HG03025 (cell line): Measurements from ENCODE around the gene SMIM35.
"Not testable (repeated sequence)": the region's sequence is repeated elsewhere in the genome, so short reads cannot be mapped to it uniquely, and the experiment has no call there.

Experiments used
- ATAC-seq: cut with Tn5 transposase; IDR thresholded peaks from one replicate; pipeline ENCODE4 v1.9.1; 2021; ENCODE audit warnings: mild to moderate bottlenecking, moderate library complexity; ENCODE audit not compliant: unreplicated experiment, low FRiP score

SMIM35 gene

DNA sequence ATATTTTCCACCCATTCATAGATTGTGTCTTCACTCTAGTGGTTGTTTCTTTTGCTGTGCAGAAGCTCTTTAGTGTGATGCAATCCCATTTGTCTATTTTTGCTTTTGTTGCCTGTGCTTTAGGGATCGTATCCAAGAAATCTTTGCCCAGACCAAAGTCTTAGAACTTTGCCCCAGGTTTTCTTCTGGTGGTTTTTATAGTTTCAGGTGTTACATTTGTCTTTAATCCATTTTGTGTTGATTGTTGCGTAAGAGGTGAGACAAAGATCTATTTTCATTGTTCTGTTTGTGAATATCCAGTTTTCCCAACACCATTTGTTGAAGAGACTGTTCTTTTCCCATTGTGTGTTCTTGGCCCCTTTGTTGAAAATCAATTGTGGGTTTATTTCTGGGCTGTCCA lies 94.1 kb downstream of the SMIM35 start:
- ATAC-seq, result no peak

DNA sequence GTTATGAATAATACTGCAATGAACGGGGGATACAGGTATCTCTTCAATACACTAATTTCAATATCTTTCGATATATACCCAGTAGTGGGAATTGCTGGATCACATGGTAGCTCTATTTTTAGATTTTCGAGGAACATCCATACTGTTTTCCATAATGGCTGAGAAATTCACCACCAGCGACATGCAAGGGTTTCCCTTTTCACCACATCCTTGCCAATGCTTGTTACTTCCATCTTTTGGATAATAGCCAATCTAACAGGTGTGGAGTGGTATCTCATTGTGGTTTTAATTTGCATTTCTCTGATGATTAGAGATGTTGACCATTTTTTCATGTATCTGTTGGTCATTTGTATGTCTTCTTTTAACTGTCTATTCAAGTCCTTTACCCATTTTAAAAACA lies 94.6 kb downstream of the SMIM35 start:
- no peak for ATAC-seq

DNA sequence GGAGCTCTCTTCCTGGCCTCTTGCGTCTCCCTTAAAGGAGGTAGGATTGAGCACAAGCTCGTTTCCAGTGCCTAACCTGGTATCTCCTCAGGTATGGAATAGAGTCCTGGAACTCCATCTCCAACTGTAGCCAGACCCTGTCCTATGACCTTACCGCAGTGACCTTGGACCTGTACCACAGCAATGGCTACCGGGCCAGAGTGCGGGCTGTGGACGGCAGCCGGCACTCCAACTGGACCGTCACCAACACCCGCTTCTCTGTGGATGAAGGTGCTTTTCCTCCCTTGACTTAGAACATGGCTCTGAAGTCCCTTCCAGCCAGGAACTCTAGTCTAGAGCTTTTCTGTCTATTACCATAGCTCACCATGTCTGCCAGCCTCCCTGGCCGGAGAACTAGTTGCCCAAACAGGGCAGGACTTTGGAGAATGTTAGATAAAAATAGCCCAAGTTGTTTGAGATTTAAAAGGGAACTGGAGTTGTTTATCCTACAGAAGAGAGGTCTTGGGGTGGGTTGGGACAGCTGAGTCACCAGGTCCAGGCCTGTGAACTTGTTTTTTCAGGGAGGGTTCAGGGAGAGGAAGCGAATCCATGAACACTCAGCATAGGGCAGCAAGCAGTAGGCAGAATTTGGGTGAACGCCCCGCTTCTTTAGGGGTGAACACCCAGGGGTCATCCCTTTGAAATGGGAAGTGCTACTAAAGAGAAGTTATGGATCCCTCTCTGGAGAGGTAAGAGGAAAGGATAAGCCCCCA lies 97.2 kb downstream of the SMIM35 start:
- ATAC-seq, result no peak

DNA sequence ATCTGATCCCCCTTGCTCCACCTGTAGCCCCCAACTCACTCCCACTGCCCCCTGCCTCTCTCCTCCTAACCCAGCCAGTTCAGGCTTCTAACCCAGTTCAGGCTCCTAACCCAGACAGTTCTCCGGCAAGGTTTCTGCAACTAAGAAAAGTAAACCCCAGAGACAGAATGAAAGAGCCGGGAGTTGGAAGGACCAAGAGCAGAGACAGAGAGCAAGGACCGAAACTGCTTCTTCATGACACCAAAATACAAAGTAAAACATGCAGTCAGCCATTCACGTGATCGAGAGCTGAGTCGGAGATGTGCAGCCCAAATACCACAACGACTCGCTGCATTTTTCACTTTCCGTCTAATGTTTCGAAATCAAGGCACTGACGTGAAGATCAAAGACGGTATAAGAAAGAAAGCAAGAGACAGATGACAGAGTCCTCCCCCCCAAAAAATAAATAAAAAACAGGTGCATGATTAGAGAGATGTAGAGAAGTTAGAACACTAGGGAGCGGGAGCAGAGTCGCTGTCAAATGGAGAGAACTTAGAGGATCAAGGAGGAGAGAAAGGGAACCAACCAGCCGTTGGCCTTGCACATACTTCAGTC lies 99.7 kb downstream of the SMIM35 start:
- ATAC-seq, result no peak

DNA sequence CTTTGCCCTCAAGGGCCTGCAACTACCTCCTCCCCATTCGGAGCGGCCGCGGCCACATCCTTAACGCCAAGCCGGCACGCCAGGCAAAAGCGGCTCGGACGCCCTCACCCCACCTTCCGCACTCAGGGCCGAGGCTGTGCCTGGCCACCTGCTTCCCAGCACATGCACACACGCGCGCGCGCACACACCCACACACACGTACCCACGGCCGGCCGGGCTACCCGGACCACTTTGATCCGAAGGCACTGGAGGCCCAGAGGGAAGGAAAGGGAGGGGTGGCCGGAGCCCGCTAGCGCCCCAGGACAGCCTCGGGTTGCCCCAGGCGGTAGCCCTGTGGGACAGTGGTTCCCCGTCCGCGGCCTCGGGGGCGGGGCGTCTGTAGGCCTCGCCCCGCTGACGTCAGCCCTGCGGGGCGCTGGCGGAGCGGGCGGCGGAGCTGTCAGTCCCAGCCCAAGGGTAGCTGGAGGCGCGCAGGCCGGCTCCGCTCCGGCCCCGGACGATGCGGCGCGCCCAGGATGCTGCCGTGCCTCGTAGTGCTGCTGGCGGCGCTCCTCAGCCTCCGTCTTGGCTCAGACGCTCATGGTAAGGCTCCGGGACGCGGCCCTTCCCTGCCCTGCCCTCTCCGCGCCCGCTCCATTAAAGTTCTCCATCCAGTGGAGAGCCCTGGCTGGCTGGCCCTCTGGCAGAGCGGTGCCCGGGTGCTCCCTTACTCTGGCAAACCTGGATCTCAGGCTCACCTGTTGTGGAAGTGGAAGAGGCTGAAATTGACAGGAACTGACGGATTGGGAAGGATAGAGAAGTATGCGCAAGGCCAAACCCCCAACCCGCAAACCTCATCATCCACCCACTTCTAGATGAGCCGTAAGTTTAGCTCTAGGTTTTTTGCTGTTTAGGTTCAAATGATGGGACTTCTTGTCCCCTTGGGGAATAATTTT lies 100.5 kb downstream of the SMIM35 start, which contains the start of gene IL10RA:
IL10RA (plus strand) TSS at position 442 of the 935 bp plus-strand sequence; CDS start at position 516, 74 bp downstream.
- ATAC-seq, result peak; percentile 84

DNA sequence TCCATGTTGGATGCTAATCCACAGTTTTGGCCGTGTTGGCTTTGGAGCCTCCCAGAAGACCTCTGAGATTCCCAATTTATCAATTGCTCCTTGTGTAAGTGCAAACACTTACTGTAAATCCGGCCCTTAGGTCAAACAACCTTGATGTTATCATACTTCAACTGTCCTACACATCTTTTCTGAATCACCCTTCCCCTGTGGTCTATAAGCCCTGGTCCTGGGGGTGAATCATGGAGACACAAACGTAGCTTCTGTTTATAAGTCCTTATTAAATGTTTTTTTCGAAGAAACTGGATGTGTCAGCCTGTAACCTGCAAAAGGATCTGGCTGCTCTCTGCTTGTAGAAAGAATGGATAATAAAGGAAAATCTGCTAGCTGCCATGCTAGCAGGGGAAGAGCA lies 102.3 kb downstream of the SMIM35 start:
- no peak for ATAC-seq

DNA sequence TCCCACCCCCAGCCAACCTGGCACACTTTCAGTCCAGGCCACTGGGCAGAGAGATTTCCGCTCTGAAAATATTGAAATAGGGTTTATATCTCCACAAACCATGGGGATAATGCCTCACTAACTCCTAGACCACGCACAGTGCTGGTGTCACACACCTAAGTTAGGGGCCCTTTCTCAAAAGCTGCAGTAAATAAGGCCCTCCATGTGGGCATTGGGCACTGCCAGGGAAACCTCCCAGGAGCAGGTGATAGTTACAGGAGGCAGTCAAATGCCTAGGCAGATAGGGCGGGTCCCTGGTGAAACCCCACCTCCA lies 103.6 kb downstream of the SMIM35 start:
- no peak for ATAC-seq

DNA sequence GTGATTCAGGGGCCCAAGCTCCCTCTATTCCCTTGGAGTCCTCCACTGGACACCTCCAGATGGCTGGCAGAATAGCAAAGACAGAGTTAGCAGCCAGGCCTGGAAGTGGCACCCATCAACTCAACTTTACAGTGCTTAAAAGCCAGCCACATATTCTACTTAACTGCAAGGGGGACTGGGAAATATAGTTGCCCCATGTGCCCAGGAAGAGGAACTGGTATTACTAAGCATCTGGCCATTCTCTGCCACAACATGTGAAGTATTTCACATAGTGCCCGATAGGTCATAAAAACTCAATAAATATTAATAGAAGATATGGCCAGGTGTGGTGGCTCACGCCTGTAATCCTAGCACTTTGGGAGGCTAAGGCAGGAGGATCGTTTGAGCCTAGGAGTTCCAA lies 106.0 kb downstream of the SMIM35 start:
- ATAC-seq, result no peak

DNA sequence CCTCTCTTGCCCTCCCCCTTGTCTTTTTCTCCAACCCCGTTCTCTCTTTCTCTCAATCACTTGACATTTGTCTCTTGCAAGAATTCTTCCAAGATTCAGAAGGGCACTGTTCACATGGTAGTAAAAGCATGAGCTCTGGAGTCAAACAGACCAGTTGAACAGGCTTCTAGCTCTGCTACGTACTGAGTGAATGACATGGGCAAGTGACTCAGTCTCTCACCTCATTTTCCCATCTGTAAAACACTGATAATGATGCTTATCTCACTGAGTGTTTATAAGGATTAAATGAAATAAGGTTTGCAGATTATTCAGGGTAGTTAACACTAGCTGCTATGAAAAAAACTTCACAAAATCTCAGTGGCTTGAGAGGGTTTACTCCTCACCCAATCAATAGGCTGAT lies 106.5 kb downstream of the SMIM35 start:
- no peak for ATAC-seq

DNA sequence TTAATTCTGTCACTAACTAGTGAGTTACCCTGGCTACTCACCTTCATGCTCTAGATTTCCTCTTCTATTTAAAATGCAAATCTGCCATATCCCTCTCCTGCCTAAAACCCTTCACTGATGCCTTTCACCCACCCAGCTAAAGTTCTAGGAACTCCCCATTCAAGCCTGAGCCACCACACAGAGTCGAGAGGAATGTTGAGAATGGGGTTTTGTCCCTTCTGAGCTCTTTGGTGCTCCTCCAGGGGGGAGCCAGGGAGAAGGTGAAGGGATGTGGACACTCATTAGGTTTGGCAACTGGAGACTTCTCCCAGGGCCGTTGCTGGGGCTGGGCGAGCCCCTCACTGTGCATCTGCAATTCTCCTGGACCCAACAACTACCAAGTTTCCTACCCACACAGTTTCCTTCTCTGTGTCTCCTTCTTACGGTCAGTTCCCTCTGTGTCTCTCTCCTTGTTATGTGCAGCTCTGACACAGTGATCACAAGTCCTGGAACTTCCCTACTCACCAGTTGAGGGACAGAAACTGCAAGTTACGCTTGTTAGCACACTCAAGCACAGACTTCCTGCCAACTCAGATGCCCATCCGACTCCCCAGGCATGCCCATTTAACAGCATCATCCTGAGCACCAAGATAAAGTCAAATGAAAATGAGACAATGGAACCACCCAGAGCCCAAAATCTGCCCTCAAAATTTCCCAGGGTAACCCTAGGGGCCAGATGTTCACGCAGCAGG lies 107.1 kb downstream of the SMIM35 start:
- ATAC-seq, result no peak

DNA sequence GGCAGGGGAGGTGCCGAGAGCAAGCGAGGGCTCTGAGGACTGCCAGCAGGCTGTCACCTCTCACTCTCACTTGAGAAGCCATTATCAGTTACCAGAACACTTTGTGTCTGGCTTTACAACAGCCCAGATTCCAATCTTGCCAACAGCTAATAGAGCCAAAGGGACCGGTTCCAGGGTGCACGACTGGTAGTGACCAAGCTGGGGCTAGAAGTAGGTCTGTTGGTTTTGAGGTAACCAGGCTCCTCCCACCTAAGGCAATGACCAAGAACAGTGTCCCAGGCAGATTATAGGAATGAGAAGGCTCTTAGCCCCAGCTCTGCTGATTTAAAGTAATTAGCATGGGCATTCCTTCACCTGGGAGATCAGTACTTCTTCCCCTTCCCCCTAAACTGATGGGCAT lies 107.8 kb downstream of the SMIM35 start:
- ATAC-seq, result no peak

DNA sequence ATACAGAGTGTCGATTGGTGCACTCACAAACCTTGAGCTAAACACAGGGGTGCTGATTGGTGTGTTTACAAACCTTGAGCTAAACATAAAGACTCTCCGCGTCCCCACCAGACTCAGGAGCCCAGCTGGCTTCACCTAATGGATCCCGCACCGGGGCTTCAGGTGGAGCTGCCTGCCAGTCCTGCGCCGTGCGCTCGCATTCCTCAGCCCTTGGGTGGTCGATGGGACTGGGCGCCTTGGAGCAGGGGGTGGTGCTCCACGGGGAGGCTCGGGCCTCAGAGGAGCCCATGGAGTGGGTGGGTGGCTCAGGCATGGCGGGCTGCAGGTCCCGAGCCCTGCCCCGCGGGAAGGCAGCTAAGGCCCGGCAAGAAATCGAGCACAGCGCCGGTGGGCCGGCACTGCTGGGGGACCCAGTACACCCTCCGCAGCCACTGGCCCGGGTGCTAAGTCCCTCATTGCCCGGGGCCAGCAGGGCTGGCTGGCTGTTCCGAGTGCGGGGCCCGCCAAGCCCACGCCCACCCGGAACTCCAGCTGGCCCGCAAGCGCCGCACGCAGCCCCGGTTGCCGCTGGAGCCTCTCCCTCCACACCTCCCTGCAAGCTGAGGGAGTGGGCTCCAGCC lies 108.4 kb downstream of the SMIM35 start:
- ATAC-seq, result not testable (repeated sequence)

DNA sequence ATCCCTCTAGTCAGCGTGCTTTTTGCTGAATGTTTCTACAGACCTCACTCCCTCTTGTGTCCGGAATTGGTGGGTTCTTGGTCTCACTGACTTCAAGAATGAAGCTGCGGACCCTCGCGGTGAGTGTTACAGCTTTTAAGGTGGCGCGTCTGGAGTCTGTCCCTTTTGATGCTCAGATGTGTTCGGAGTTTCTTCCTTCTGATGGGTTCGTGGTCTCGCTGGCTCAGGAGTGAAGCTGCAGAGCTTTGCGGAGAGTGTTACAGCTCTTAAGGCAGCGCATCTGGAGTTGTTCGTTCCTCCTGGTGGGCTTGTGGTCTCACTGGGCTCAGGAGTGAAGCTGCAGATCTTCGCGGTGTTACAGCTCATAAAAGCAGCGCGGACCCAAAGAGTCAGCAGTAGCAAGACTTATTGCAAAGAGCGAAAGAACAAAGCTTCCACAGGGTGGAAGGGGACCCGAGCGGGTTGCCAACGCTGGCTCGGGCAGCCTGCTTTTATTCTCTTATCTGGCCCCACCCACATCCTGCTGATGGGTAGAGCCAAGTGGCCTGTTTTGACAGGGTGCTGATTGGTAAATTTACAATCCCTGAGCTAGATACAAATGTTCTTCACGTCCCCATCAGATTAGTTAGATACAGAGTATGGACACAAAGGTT lies 109.0 kb downstream of the SMIM35 start:
- ATAC-seq, result not testable (repeated sequence)

DNA sequence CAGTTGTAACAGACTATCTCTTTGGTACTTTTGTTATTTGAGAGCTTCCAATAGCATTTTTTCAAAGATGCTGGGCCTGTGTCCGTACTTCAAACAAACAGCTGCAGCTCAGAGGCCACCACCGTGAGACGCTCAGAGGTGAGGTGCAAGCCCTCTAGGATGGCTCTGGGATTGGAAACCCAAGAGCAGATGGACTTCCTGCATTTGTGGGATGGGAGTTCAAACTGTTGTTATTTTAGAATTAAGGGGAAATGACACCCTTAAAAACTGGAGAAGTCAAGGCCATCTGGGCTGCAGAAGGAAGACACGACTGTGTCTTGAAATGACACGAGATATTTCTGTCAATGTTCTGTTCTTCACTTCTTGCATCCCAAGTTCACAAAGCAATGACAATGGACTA lies 109.7 kb downstream of the SMIM35 start:
- no peak for ATAC-seq

DNA sequence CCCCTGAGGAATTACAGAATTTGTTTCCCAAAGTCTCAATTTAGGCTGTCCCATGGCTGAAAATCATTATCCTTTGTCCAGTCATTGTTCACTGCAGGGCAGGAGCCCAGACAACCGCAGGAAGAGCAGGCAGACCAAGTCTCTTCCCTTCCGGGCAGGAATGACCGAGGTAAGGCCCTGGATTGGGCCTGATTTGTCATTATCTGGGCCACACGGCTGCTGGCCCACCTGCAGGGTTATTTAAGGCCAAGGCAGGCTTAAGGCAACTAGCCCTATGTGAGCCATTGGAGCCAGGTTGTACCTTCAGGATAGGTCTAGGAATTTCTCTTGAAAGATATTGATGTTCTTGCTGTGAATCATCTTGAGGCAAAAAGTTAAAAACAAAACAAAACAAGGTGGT lies 110.3 kb downstream of the SMIM35 start:
- ATAC-seq, result no peak

DNA sequence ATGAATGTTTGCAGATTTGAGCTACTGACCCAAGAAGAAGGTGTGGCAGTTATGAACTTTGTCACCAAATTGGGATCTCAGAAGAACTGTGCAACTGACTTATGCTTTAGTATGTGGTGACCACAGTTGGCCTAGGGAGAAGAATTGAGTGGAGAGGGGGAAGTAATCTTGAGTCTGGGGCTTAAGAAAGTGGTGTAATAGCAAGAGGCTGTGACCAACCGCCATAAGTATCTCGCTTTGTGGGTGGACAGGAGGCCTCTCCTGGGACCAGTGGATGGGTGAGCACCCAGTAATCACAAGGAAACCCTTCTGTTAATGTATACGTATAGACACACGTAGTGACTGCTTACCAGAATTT lies 113.3 kb downstream of the SMIM35 start:
- no peak for ATAC-seq

DNA sequence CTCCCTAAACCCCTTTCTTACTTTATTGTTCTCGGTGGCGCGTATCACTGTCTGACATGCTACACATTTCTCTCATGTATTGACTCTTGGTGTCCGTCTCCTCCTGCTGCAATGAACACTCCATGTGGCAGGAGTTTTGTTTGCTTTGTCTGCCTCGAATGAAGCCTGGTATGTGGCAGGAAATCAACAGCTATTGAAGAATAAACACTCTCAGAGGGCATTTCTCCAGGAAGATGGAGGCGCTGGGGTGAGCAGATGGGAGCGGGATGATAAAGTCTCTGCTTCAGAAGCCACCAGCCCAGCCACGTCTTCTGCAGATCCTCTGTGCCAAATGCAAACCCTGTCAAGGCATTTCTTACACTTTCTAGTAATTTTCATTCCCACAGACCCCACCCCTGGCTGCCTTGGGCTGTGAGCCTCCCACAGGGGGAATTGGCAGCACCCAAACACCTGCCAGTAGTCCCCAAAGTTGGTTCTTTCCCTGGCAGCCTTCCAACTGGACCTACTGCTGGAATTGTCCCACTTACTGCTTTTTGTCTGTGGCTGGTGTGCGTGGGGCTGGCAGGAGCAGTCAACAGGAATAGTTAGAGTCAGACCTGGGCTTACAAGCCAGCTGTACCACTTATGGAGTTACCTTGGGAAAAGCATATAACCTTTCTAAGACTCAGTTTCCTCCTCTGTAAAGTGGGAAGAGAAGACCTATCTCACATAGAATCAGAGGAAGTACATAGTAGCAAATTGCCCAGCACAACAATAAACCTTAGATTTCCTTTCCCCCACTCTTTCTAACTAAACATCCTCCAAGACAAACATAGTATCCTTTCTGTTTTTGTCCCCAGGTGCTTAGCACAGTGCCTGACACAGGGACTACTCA lies 113.9 kb downstream of the SMIM35 start:
- ATAC-seq, result no peak

DNA sequence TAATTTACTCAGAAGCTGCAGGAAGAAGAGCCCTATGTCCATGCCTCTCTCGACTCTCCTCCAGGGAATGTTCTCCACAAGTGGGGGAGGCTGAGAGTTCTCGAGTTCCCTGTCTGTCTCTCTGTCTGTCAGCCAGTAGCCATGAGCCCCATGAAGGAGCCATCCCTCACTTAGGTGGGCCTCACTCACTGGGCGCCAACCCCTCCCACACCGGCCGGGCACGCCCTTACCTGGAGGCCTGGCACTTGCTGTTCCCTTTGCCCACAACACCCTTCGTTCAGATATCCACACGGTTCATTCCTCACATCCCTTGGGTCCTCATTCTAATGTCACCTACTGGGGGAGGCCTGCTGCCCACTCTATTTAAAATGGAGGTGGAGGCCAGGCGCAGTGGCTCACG lies 114.7 kb downstream of the SMIM35 start:
- ATAC-seq, result no peak
